Measurements from ENCODE around the gene FABP6.
"Not testable (repeated sequence)": the region's sequence is repeated elsewhere in the genome, so short reads cannot be mapped to it uniquely, and the experiment has no call there.

Gene FABP6

DNA sequence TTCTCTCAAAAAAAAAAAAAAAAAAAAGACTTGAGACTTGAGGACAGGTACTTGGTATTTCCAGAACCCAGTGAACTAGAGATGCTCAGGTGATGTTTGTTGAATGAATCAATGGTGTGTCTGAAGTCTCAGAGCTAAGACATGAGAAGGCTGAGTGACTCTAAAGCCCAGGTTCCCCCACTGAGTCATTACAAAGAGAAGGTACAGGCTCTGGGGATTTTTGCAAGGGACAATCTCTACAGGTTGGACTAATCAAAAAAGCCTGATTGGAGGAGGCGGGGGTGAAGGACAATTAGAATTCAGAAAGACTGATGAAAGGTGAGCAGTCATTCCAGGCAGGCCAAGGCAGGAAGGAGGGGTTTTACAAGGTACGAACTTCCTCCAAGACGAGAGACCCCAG lies 8.2 kb upstream of the FABP6 start:
- no peak for DNase-seq (ENCODE audit: low spot score)

DNA sequence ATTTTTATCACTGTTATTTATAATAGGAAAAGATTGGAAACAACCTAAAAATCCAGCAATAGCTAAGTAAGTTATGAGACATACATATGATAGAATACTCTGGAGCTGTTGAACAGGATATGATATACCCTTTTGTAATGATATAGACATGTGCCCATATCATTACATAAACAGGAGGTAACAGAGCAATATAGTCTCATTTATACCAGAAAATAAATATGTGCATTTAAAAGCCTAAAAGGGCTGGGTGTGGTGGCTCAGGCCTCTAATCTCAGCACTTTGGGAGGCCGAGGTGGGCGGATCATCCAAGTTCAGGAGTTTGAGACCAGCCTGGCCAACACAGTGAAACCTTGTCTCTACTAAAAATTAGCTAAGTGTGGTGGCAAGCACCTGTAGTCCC lies 2.3 kb upstream of the FABP6 start:
- DNase-seq (ENCODE audit: low spot score), result no peak

DNA sequence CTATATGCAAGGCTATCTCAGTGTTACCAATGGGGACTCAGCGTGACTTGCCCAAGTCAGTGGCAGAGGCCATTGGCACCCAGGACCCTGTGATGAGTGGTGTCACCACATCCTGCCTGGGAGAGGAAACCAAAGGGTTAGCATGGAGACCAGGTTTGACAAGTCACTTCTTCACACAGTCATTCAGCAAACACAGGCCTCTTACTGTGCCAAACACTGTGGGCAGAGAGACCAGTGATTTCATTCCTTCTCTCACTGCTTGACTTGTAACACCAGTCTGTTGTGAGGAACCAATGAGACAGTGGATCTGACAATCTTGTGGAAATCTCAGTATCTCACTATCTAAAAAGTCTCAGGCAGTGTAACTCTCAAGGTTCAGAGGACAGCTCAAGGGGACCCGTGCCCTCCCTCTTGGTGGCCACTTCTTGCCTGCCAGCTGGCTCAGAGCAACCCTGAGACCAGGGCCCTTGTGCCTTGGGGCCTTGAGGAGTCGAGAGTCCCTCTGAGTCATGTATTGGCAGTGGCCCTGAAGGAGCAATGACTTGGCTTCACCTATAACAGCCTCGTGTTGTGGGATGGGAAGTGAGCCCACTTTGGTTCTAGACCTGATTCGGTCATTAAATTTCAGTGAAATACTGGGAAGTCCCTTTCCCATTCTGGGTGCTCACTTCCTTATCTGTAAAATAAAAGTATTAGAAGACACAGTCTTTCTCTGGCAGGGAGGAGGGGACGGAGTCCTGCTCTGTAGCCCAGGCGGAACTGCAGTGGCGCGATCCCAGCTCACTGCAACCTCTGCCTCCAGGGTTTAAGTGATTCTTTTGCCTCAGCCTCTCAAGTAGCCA lies 1.6 kb downstream of the FABP6 start:
- DNase-seq (ENCODE audit: low spot score), result no peak

DNA sequence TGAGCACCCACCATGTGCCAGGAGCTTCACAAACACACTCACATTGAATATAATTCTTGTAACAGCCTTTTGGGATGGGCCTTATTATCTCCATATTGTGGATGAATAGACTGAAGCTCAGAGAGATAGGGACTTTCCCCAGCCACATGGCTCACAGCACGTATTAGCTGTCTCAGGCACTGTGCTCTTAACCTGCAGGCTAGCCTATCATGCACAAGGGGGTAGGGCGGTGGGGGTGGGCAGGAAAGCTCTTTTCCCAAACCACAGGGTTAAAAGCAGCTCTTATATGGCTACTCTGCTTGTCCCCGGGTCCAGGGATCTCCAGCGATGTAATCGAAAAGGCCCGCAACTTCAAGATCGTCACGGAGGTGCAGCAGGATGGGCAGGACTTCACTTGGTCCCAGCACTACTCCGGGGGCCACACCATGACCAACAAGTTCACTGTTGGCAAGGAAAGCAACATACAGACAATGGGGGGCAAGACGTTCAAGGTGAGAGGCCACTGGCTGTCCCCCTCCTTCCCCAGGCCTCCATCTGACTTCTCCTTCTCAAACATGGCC lies 2.6 kb downstream of the FABP6 start:
- DNase-seq (ENCODE audit: low spot score), result no peak

DNA sequence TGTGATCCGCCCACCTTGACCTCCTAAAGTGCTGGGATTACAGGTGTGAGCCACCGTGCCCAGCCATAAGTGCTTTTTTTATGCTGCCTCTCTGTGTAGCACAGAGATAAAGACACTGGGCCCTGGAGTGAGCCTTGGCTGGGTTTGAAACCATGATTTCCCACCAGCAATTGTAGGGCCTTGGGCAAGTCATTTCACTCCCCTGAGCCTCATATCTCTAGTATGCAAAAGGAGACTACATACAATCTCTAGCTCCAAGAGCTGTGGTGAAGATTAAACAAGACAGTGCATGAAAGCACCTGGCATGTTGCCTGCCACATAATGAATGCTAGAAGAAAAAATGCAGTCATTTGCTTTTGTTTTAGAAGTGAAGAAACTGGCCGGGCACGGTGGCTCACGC lies 3.9 kb downstream of the FABP6 start:
- DNase-seq (ENCODE audit: low spot score), result no peak

DNA sequence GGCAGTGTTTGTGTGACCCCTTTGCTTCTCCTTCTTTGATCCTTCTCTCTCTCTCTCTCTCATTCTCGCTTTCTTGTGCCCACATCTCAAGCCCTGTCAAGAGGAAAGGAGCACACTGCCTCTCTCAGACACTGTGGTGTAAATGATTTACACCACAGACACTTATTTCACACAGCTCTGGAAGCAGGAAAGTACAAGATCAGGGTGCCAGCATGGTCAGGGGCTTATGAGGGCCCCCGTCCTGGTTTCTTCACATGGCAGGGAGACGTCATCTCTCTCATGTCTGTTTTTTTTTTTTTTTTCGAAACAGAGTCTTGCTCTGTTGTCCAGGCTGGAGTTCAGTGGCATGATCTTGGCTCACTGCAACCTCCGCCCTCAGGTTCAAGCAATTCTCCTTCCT lies 6.4 kb downstream of the FABP6 start:
- no peak for DNase-seq (ENCODE audit: low spot score)

DNA sequence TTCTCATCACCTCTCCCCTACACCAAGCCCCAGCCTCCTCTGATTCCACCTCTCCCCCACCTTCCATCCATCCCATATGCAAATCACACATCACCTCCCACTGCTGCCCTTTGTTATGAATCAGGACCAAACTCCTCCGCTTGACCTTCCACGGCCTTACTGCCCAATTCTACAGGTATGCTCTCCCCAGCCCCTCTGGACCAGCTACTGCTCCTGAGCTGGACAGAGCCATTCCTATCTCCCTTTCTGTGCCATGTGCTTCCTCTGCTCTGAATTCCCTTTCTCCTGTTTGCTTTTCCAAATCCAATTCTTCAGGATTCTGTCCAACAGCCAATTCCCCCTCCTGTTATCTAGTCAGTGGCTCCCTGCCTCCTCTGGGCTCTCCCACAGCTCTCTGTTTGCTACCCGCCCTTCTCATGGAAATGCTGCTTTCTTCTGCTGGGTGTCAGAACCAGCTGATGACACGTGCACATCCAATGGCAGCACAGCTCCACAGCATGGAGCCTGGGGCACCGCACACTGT lies 8.3 kb downstream of the FABP6 start:
- DNase-seq (ENCODE audit: low spot score), result no peak

DNA sequence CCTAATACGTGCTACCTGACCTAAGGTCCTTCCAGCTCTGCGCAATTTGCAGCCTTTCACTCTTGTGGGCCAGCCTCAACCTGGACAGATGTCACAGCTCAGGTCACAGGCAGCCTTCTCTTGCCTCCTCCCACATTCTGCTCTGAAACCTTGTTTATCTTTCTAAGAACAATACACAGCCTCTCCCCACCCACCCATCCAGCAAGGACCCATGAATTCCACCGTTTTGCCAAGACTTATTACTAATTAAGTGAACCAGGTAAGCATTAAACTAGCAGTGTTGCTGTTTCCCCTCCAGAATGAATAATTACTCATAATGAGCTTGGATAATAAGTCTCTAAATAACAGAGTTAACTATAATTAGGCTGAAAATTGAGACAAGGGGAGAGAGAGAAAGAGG lies 11.0 kb downstream of the FABP6 start:
- no peak for DNase-seq (ENCODE audit: low spot score)

DNA sequence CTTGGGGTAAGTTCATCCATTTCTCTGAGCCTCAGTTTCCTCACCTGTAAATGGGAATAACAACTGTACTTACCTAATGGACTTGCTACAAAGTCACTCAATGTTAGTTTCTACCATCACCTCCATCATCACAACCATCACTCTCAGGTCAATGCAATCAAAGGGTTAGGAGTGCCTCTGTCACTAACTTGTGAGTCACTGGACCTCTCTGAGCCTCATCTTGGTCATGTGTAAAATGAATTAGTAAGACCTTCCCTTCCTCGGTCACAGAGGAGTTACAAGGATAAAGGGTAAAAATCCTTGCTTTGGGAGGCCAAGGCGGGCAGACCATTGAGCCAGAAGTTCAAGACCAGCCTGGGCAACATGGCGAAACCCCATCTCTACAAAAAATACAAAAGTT lies 12.8 kb downstream of the FABP6 start:
- no peak for DNase-seq (ENCODE audit: low spot score)

DNA sequence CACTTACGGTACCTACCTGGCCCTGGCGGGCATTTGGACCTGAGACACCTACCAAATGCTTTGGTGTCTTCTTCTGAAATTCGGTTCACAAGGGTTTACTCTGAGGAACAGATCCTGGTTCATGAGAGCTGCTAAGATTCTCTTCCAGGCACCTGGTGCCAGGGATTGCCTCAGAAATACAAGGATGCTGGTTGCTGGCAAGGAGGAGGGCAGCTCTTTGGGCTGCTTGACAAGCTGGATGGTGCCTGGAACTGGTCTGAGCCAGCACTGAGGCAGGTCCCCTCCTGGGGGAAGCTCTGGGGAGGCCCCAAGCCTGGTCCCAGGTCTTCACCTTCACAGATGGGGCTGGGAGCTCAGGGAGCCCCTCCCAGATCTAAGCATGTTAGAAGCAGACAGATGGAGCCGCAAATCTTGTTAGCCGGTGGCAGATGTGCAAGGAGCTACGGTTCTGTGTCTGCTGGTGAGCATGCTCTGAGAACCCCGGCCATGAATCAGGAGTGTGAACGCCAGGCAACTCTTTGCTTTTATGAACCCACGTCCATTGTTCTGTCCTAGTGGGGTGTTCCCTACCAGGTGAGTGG lies 16.3 kb downstream of the FABP6 start:
- no peak for DNase-seq (ENCODE audit: low spot score)

DNA sequence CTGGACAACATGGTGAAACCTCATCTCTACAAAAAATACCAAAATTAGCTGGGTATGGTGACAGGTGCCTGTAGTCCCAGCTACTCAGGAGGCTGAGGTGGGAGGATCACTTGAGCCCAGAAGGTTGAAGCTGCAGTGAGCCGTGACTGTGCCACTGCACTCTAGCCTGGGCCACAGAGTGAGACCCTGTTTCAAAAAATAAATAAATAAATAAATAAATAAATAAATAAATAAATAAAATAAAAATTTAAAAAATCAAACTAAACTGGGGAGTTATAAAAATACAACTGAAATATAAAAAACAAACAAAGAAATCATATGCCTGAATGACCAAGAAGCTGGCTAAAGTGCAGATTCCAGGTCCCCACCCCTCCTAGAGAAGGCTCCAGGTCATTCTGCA lies 20.3 kb downstream of the FABP6 start:
- not testable (repeated sequence) for DNase-seq (ENCODE audit: low spot score)

DNA sequence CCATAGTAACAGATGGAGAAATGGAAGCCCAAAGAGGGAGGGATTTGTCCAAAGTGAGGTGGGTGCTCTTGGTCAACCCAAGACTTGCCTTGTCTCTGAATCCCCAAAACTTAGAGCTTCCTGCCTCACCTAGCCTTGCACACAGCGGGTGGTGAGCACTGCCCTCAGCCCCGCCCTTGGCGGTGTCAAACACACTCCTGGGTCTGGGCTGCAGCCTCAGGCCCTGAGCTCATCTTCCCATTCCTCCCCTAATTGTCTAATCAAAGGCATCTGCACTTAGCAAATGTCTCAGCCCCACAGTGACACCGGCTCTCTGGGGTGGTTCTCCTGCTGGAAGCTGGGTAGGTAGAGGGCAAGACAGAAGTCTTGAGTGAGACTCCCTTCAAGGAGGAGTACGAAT lies 20.9 kb downstream of the FABP6 start:
- no peak for DNase-seq (ENCODE audit: low spot score)

DNA sequence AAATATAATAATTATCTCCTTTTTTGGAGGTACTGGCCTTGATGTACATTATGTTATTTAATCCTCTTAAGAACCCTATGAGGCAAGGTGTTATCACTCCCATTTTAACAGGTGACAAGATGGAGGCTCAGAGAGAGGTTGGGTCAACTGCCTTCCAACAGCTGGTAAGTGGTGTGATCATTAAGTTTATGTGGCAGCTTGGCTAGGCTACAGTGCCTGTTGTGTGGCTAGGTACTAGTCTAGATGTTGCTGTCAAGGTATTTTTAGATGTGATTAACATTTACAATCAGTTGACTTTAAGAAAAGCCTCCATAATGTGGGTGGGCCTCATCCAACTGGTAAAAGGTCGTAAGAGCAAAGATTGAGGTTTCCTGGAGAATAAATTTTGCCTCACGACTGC lies 21.5 kb downstream of the FABP6 start:
- no peak for DNase-seq (ENCODE audit: low spot score)

DNA sequence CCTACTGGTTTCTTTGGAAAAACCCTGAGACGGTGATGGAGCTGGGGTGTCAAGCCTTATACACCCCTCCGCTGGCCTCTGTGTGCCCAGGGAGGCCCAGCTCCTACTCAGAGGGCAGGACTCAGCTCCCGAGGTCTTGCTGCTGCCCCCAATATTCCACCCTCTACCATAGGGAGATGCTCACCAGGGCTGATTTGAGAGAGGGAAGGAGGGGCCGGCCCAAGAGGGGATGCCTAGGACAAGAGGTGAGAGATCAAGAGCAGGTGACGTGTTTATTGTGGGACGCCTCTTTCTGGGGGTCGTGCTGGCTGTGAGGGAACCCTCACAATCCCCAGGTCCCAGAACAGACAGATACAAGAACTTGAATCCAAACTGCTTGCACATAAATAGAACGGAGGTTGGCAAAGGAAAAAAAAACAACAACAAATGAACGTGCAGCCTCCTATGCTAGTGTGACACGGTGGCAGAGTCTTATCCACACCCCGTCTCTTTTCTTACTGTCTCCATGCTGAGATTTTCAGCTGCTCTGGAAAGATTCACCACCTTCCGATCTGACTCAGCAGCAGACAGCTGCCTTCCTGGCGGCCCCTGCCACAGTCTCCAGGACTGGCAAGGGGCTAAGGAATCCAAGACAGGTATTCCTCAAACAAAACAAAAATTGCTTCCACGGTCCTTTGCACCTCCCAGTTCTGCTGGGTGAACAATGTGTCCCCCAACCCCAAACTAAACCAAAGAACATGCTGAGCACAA lies 22.3 kb downstream of the FABP6 start:
- DNase-seq (ENCODE audit: low spot score), result no peak

DNA sequence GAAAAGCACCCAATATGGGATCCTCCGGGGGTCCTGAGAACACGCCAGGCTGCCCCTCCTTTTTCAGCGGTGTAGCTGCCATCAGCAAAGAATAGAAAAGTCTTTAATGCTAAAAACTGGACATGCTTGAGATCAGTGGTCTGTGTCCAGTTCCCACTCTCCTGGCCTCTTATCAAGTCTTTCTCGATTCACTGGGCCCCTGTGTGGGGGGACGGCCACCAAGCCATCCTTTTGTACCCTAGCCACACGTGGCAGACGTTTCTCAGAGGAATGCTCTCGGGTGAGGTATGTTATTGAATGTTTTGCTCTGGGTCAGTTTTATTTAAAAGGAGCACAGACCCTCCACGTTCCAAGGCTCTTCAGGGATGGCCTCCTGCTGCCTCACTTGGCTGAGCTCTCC lies 23.6 kb downstream of the FABP6 start:
- no peak for DNase-seq (ENCODE audit: low spot score)

DNA sequence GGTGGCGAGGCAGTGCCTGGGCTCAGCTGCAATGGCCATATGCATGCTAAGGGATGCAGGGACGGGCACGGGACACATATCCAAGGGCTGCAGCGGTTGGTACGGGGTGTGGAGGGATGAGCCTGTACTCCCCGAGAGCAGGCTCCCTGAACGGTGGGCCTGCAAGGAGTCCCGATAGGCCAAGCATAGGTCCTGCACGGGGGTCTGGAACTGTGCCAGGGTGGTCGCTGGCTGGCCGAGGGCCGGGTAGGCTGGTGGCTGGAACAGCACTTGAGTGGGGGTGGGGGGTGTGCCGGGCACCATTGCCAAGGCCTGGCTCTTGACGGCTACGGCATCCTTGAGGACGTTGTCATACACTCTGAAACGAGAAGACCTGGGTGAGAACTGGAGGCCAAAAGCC lies 24.1 kb downstream of the FABP6 start:
- no peak for DNase-seq (ENCODE audit: low spot score)

DNA sequence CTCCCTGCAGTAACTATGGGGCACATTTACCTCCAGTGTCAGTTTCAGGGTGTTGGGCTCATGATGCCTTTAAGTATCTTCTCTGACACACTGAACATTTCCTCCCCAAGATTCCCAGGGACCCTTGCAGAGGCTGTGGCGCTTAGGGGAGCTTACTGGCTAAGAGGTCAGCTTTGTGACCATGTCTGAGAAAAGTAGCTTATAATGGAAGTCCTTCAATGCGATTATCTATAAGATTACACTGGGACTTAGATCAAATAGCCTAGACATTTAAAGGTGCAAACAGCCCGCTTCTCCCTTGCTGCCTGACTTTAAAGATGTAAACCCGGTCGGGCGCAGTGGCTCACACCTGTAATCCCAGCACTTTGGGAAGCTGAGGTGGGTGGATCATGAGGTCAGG lies 25.4 kb downstream of the FABP6 start:
- DNase-seq (ENCODE audit: low spot score), result no peak

DNA sequence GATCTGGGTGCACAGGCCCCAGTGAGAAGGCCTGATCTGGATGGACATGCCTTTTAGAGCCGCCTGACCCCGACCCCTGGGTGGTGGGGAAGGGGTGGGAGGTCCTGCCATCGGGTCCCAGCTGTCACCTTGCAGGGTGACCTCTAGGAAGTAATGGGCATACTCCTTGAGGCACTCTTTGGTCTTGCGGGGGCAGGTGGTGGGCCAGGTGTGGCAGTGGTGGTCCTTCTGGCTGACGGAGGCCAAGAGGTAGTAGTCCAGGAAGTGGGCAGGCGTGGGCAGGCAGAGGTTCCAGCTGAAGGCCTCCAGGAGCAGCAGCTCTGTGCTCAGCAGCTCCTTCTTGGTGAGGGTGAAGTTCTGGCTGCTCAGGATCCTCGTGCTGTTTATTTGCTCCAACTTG lies 30.0 kb downstream of the FABP6 start:
- no peak for DNase-seq (ENCODE audit: low spot score)

DNA sequence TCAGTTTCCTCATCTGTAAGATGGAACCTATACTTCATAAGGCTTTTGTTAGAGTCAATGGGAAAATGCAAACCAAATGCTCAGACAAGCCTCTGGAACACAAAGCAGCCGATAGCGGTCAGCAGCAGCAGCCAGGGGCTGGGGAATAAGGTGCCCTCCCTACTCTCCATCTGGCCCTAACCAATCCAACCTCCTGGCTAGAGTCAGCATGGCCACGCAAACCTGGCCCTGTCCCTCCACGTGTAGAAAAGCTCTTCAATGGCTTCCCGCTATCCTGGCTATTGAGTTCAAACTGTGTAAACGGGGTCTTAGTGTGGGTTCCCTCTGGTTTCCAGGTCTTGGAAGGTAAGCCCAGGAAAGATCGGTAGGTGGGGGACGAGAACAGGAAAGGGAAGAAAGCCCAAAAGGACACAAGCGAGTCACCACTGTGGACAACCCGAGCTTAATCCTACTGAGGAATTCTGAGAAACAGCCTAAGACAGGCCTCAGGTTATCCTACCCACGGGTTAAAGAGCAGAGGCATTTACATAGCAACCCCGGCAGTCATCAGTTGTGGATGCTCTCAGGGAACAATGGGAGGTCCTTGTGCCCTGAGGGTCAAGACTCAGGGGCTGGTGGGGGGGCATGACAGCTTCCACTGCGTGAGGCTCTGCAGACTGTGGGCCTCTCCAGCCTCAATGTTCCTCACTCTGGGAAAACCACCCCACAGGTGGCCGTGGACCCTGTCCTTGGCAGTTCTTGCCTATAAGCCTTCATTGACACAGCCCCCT lies 30.9 kb downstream of the FABP6 start:
- no peak for DNase-seq (ENCODE audit: low spot score)

DNA sequence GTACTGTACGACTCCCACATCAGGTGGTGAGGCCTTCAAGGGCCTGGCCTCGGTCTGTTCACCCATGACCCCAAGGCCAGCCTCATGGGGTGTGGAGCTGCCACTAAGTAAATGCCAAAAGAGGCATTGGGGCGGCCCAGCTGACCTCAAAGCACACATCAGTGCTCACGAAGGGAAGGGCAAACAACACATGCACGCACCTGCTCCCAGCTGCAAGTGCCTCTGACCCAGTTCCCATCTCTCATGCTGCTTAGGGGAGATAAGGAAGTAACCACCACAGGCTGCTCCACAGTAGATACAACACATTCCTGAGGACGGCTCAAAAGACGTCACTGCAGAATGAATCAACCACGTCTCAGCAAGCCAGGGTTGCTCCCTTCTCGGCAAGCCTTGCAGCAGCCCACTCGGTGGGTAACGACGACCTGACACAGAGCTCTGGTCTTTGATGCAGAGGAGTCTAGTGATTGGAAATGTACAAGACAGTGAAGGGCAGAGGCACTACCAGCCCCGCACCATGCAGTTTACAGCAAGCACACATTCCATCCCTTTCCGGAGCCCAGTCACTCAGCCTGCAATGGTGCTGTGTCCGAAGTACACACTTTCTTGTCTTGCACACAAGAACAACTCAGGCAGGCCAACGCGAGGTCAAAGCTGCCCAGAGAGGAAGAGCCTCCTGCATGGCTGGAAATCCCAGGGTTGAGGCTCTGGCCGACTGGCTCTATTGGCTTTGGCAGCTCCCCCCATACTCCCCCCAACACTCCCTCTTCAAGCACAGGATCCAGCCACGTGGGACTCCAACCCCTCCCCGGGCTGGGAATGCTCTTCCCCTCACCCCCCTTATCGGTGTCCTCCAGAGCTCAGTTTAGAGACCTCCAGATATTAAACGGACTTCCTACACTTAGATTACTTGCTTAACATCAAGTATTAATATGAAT lies 31.8 kb downstream of the FABP6 start:
- DNase-seq (ENCODE audit: low spot score), result no peak
